ENCODE results near the gene AKR1C8.

AKR1C8 gene

GRCh38 chr10:5151076-5151475 lies 33.9 kb downstream of the AKR1C8 start:
- ATAC-seq: no peak
- no peak for TF ChIP-seq OSR1 (CRISPR knock-in tag; IDR thresholded peaks at IDR 0.05)
- TF ChIP-seq BACH2 (CRISPR knock-in tag; IDR thresholded peaks at IDR 0.05; ENCODE audit: borderline replicate concordance): no peak

GRCh38 chr10:5148678-5149032 lies 36.3 kb downstream of the AKR1C8 start:
- TF ChIP-seq GLIS3 (CRISPR knock-in tag; IDR thresholded peaks at IDR 0.05): no peak
- TF ChIP-seq TOX (CRISPR knock-in tag; IDR thresholded peaks at IDR 0.05; ENCODE audit: borderline replicate concordance): no peak
- TF ChIP-seq POU6F1 (CRISPR knock-in tag; IDR thresholded peaks at IDR 0.05; ENCODE audit: borderline replicate concordance, low read depth): no peak
- no peak for TF ChIP-seq PPARA (CRISPR knock-in tag; IDR thresholded peaks at IDR 0.05; ENCODE audit: borderline replicate concordance)
- TF ChIP-seq ZNF70 (CRISPR knock-in tag; IDR thresholded peaks at IDR 0.05): no peak
- TF ChIP-seq ISL1 (CRISPR knock-in tag; IDR thresholded peaks at IDR 0.05): no peak
- TF ChIP-seq ZNF565 (CRISPR knock-in tag; conservative IDR thresholded peaks at IDR 0.05; ENCODE audit: low read depth): no peak
- TF ChIP-seq PATZ1 (CRISPR knock-in tag; IDR thresholded peaks at IDR 0.05; ENCODE audit: borderline replicate concordance): no peak
- TF ChIP-seq ZFP30 (CRISPR knock-in tag; IDR thresholded peaks at IDR 0.05): no peak
- no peak for TF ChIP-seq ZC3H10 (CRISPR knock-in tag; IDR thresholded peaks at IDR 0.05)
- TF ChIP-seq BACH2 (CRISPR knock-in tag; IDR thresholded peaks at IDR 0.05; ENCODE audit: borderline replicate concordance): no peak
- no peak for TF ChIP-seq OSR1 (CRISPR knock-in tag; IDR thresholded peaks at IDR 0.05)
- TF ChIP-seq ESRRG (CRISPR knock-in tag; IDR thresholded peaks at IDR 0.05): no peak
- no peak for ATAC-seq

GRCh38 chr10:5147981-5148677 lies 36.8 kb downstream of the AKR1C8 start:
- TF ChIP-seq PPARA (CRISPR knock-in tag; IDR thresholded peaks at IDR 0.05; ENCODE audit: borderline replicate concordance): no peak
- TF ChIP-seq ZNF70 (CRISPR knock-in tag; IDR thresholded peaks at IDR 0.05): no peak
- no peak for TF ChIP-seq OSR1 (CRISPR knock-in tag; IDR thresholded peaks at IDR 0.05)
- no peak for TF ChIP-seq TOX (CRISPR knock-in tag; IDR thresholded peaks at IDR 0.05; ENCODE audit: borderline replicate concordance)
- no peak for TF ChIP-seq TCF4 (CRISPR knock-in tag; IDR thresholded peaks at IDR 0.05; ENCODE audit: borderline replicate concordance)
- TF ChIP-seq CREB5 (CRISPR knock-in tag; IDR thresholded peaks at IDR 0.05; ENCODE audit: low read depth): no peak
- TF ChIP-seq ZFP30 (CRISPR knock-in tag; IDR thresholded peaks at IDR 0.05): no peak
- no peak for TF ChIP-seq ESRRG (CRISPR knock-in tag; IDR thresholded peaks at IDR 0.05)
- TF ChIP-seq SNAI2 (CRISPR knock-in tag; IDR thresholded peaks at IDR 0.05): no peak
- no peak for TF ChIP-seq CSDC2 (CRISPR knock-in tag; IDR thresholded peaks at IDR 0.05)
- TF ChIP-seq ZFP3 (CRISPR knock-in tag; IDR thresholded peaks at IDR 0.05): no peak
- no peak for ATAC-seq

- ATAC-seq: no peak
- TF ChIP-seq PPARA (CRISPR knock-in tag; IDR thresholded peaks at IDR 0.05; ENCODE audit: borderline replicate concordance) (no peak), GLIS3 (CRISPR knock-in tag; IDR thresholded peaks at IDR 0.05) (no peak), ZFP3 (CRISPR knock-in tag; IDR thresholded peaks at IDR 0.05) (no peak), ZFP30 (CRISPR knock-in tag; IDR thresholded peaks at IDR 0.05) (no peak), ZC3H10 (CRISPR knock-in tag; IDR thresholded peaks at IDR 0.05) (no peak), RARB (CRISPR knock-in tag; IDR thresholded peaks at IDR 0.05) (no peak), CSRNP3 (CRISPR knock-in tag; IDR thresholded peaks at IDR 0.05) (no peak)
Measured at GRCh38 chr10:5147255-5147980, 37.5 kb downstream of the AKR1C8 start.
